Endothelial cell of umbilical vein (primary cell): ENCODE results near the gene EVI5. TPM values are rescaled to one million over a fixed set of nuclear protein-coding genes. Genes with fewer than 3 reads are reported as not detected.

Source experiments
- BruUV-seq: library from RNA; stranded (reverse); fragments of 400-500 nt; replicated peaks from 2 replicates; lab custom pipeline; 2021; lab: Mats Ljungman, UMichigan
- CTCF ChIA-PET: fragments of 300-600, 350-600 bp; sonication (Branson Sonifier 250); formaldehyde crosslinking; loops from one replicate; lab custom pipeline; 2021; ENCODE audit warnings: antibody characterized with exemption, inconsistent platforms; lab: Charles Lee
- POLR2A ChIA-PET: fragments of 300-600, 350-600 bp; sonication (Branson Sonifier 250); formaldehyde crosslinking; loops from one replicate; lab custom pipeline; 2021; ENCODE audit warnings: antibody characterized with exemption, inconsistent platforms; lab: Charles Lee
- DNase-seq: peaks from one replicate; pipeline ENCODE4 v3.0.0-alpha.2; 2011; ENCODE audit warnings: low read depth, low spot score
- FAIRE-seq: peaks from 2 replicates; lab custom pipeline; 2011; peaks lifted over from hg19 to GRCh38; lab: Jason Lieb, UNC
- H2AFZ ChIP-seq: 2 replicates; pipeline ENCODE4 v1.6.0; 2012; ENCODE audit warnings: low read depth, low read length, control low read depth, inconsistent platforms
- H3K27ac ChIP-seq: 2 replicates; pipeline ENCODE4 v1.5.1; 2011; ENCODE audit warnings: low read depth, mild to moderate bottlenecking, control low read depth, low read length, moderate library complexity; ENCODE audit not compliant: insufficient read depth
- H3K27me3 ChIP-seq, 2 experiments: 2 replicates each; pipeline versions ENCODE4 v1.6.0 to v1.6.1; 2011; ENCODE audit warnings: low read length in 2 of 2, mixed read lengths in 1 of 2; ENCODE audit not compliant: control insufficient read depth in 2 of 2, insufficient read depth in 2 of 2
- H3K36me3 ChIP-seq, 2 experiments: 2 replicates in 1 of 2; 3 replicates in 1 of 2; pipeline ENCODE4 v1.5.1; 2011; ENCODE audit warnings: low read length in 2 of 2, mild to moderate bottlenecking in 1 of 2, moderate library complexity in 1 of 2; ENCODE audit not compliant: control insufficient read depth in 2 of 2, insufficient read depth in 2 of 2; ENCODE audit errors: extremely low read depth in 1 of 2
- H3K4me1 ChIP-seq: 3 replicates; pipeline ENCODE4 v1.5.1; 2011; ENCODE audit warnings: mild to moderate bottlenecking, low read length; ENCODE audit not compliant: control insufficient read depth, insufficient read depth; ENCODE audit errors: extremely low read depth
- H3K4me2 ChIP-seq: 2 replicates; pipeline ENCODE4 v1.6.1; 2011; ENCODE audit warnings: low read length, control low read depth, mixed read lengths; ENCODE audit not compliant: insufficient read depth
- H3K4me3 ChIP-seq, 3 experiments: fragments of 200-600 bp in 1 of 3; sonication (generic), shearing (Covaris generic) in 1 of 3; replicated peaks in 1 of 3; 2 replicates each; pipeline ENCODE4 v1.5.1; 2011 to 2016; ENCODE audit warnings: control low read depth in 3 of 3, low read length in 3 of 3, mild to moderate bottlenecking in 2 of 3, inconsistent platforms in 1 of 3, low read depth in 1 of 3, moderate library complexity in 1 of 3; ENCODE audit not compliant: insufficient read depth in 1 of 3
- H3K79me2 ChIP-seq: 2 replicates; pipeline ENCODE4 v1.6.0; 2012; ENCODE audit warnings: low read length, inconsistent platforms; ENCODE audit not compliant: control insufficient read depth, insufficient read depth
- H3K9ac ChIP-seq: replicated peaks from 2 replicates; pipeline ENCODE3; 2011; ENCODE audit warnings: low read length, control low read depth; ENCODE audit not compliant: insufficient read depth; ENCODE audit errors: extremely low read depth
- H3K9me1 ChIP-seq: replicated peaks from 3 replicates; pipeline ENCODE4 v1.6.0; 2011; ENCODE audit warnings: mild to moderate bottlenecking, low read length; ENCODE audit not compliant: control insufficient read depth, insufficient read depth; ENCODE audit errors: extremely low read depth
- H3K9me3 ChIP-seq: replicated peaks from 2 replicates; pipeline ENCODE4 v1.5.1; 2012; ENCODE audit warnings: low read length, inconsistent platforms; ENCODE audit not compliant: control insufficient read depth, insufficient read depth
- H4K20me1 ChIP-seq: replicated peaks from 2 replicates; pipeline ENCODE3; 2011; ENCODE audit warnings: mild to moderate bottlenecking, low read length; ENCODE audit not compliant: control insufficient read depth, insufficient read depth; ENCODE audit errors: extremely low read depth
- EZH2 ChIP-seq: IDR thresholded peaks from 2 replicates; pipeline ENCODE4 v1.6.1; 2012; ENCODE audit warnings: borderline replicate concordance, low read depth, mild to moderate bottlenecking, moderate library complexity, low read length, inconsistent platforms; ENCODE audit not compliant: severe bottlenecking
- FOS ChIP-seq: IDR thresholded peaks from 2 replicates; pipeline ENCODE4 v1.6.1; 2011; ENCODE audit warnings: mild to moderate bottlenecking, low read length, moderate library complexity, borderline replicate concordance; ENCODE audit not compliant: insufficient read depth
- GATA2 ChIP-seq: IDR thresholded peaks from 2 replicates; pipeline ENCODE4 v1.7.0; 2011; ENCODE audit warnings: low read depth, mild to moderate bottlenecking, moderate library complexity, mixed read lengths, low read length; ENCODE audit not compliant: insufficient read length, insufficient read depth
- JUN ChIP-seq: IDR thresholded peaks from 2 replicates; pipeline ENCODE4 v1.6.1; 2011; ENCODE audit warnings: borderline replicate concordance, low read depth; ENCODE audit not compliant: insufficient read length, insufficient read depth
- MYC ChIP-seq: IDR thresholded peaks from one replicate; pipeline ENCODE4 v1.6.1; 2011; ENCODE audit warnings: mild to moderate bottlenecking, low read depth, low read length
- POLR2A ChIP-seq: IDR thresholded peaks from 2 replicates; pipeline ENCODE4 v1.6.1; 2012; ENCODE audit warnings: low read depth, mild to moderate bottlenecking, control low read depth, low read length
- POLR2AphosphoS5 ChIP-seq: IDR thresholded peaks from 2 replicates; pipeline ENCODE4 v1.6.1; 2012; ENCODE audit warnings: low read depth, mild to moderate bottlenecking, control low read depth, low read length, moderate library complexity; ENCODE audit not compliant: insufficient read depth
- dilution Hi-C: fragments of 300-500 bp; cut with MboI; formaldehyde crosslinking; loops from one replicate; pipeline ENCODE4 v1.15.0; 2019; ENCODE audit warnings: low sequenced_read_pairs; ENCODE audit not compliant: extremely low pct_ligation_motif_present
- intact Hi-C: fragments of 100-400 bp; cut with micrococcal nuclease; formaldehyde crosslinking; loops from one replicate; pipeline ENCODE4 v1.10.0; 2022
- polyA plus RNA-seq, 4 experiments: library from polyadenylated mRNA; depleted of rRNA in 3 of 4; stranded (reverse) in 3 of 4; unstranded in 1 of 4; fragments of >200 nt; gene quantifications; 2 replicates each; pipeline versions ENCODE4 v1.2.1 to v1.2.3, GENCODE V29; 2011 to 2012; ENCODE audit warnings: missing spikeins in 1 of 4
- total RNA-seq: library from RNA; stranded (reverse); gene quantifications from 2 replicates; pipeline ENCODE4 v1.2.3, GENCODE V29; 2021
- TF ChIP-seq, protein P1 (sequence below), 2 donors: IDR thresholded peaks; 1 replicate in 1 of 2; 2 replicates in 1 of 2; pipeline ENCODE4 v1.5.1; 2011; ENCODE audit warnings: low read length in 2 of 2, mild to moderate bottlenecking in 2 of 2, moderate library complexity in 2 of 2, control low read depth in 1 of 2, inconsistent platforms in 1 of 2, low read depth in 1 of 2; ENCODE audit not compliant: insufficient read depth in 1 of 2; ENCODE audit errors: extremely low read depth in 1 of 2
- TF ChIP-seq, protein P2 (sequence below): IDR thresholded peaks from 2 replicates; pipeline ENCODE4 v1.6.1; 2011; ENCODE audit not compliant: insufficient read depth, insufficient read length

Gene EVI5
- total and polyA plus RNA-seq, 2 donors (not counting 3 experiments of a cell fraction or from before 2014, with no cell fraction given), result 5.0 to 26.2 TPM

DNA sequence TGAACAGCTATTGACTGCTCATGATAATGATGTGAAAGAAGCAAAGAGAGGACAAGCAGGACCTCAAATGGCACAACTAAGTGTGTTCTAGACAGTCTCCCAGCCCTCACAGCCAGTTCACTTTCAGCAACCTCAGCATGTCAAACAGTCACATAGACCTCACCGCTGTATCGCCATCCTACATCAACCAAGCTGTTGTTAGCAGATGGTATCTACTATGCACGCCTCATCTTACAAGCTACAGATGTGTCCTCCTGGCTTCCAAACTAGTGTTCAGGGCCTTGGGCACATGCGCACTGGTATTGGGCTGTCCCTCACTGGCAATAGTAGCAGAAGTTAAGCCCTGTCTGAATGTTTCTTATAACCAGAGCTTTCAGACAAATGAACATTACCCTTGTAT is 28.4 kb downstream of the EVI5 start:
- Histone ChIP-seq H3K79me2 (peaks cover 10% of the 10 kb centered on the region), H3K9ac (no peak overlapping the region), H3K4me2 (no peak overlapping the region), H3K27me3 (no peaks in the 10 kb centered on the region), H3K9me1 (no peaks in the 10 kb centered on the region), H2AFZ (no peak overlapping the region), H3K9me3 (no peaks in the 10 kb centered on the region), H4K20me1 (no peaks in the 10 kb centered on the region), H3K36me3 (peaks cover 0 to 2% of the 10 kb centered on the region in 2 experiments), H3K4me1 (peaks cover 14% of the 10 kb centered on the region), H3K4me3 (no peak overlapping the region), H3K27ac (no peak overlapping the region)
- no peak for DNase-seq
- ChIA-PET CTCF (interaction anchor here (0.8 to 1.7 kb wide), 4 partner anchors 20 to 446 kb away, joined by 3 to 6 read pairs (median 5); no protein-coding TSS in a partner anchor), POLR2A (no interaction called here)
- intact Hi-C loops, result no loop called here
- TF ChIP-seq POLR2A (no peak), MYC (no peak), GATA2 (no peak), JUN (no peak), EZH2 (no peak), POLR2AphosphoS5 (no peak), FOS (no peak)
- TF ChIP-seq, protein P1, sequence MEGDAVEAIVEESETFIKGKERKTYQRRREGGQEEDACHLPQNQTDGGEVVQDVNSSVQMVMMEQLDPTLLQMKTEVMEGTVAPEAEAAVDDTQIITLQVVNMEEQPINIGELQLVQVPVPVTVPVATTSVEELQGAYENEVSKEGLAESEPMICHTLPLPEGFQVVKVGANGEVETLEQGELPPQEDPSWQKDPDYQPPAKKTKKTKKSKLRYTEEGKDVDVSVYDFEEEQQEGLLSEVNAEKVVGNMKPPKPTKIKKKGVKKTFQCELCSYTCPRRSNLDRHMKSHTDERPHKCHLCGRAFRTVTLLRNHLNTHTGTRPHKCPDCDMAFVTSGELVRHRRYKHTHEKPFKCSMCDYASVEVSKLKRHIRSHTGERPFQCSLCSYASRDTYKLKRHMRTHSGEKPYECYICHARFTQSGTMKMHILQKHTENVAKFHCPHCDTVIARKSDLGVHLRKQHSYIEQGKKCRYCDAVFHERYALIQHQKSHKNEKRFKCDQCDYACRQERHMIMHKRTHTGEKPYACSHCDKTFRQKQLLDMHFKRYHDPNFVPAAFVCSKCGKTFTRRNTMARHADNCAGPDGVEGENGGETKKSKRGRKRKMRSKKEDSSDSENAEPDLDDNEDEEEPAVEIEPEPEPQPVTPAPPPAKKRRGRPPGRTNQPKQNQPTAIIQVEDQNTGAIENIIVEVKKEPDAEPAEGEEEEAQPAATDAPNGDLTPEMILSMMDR (IDR thresholded peaks at IDR 0.05; ENCODE audit: extremely low read depth in 1 of 2, insufficient read depth in 1 of 2, low read depth in 1 of 2, low read length in 2 of 2), result no peak
- TF ChIP-seq, protein P2, sequence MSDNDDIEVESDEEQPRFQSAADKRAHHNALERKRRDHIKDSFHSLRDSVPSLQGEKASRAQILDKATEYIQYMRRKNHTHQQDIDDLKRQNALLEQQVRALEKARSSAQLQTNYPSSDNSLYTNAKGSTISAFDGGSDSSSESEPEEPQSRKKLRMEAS, result no peak
- no TSS peak for BruUV-seq
- dilution Hi-C loops, result no loop called here
- no peak for FAIRE-seq
